Measurements from ENCODE around the gene PIK3CD. TPM values are rescaled to one million over a fixed set of nuclear protein-coding genes. Genes with fewer than 3 reads are reported as not detected.
A peak's percentile ranks its signal among the peaks of the same experiment; 100 is the strongest.

The PIK3CD gene
- total RNA-seq, 4 donors from 2014 or later = 16.5 to 23.0 (median 18.2) TPM

DNA sequence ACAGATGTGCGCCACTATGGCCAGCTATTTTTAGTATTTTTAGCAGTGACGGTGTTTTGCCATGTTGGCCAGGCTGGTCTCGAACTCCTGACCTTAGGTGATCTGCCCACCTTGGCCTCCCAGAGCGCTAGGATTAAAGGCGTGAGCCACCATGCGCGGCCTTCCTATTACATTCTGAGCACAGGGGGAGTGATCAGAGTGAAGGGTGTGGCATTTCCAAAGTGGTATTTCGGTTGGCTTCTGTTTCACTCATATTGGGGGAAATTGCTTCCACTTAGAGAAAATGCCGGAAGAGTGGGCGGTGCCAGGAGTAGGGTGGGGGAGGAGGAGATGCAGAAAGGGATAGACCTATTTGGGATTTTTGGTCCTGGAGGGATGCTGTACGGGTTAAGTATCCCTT is 4.3 kb downstream of the PIK3CD start:
- ATAC-seq (ENCODE audit: low FRiP score) = no peak
- TF ChIP-seq, protein P1, sequence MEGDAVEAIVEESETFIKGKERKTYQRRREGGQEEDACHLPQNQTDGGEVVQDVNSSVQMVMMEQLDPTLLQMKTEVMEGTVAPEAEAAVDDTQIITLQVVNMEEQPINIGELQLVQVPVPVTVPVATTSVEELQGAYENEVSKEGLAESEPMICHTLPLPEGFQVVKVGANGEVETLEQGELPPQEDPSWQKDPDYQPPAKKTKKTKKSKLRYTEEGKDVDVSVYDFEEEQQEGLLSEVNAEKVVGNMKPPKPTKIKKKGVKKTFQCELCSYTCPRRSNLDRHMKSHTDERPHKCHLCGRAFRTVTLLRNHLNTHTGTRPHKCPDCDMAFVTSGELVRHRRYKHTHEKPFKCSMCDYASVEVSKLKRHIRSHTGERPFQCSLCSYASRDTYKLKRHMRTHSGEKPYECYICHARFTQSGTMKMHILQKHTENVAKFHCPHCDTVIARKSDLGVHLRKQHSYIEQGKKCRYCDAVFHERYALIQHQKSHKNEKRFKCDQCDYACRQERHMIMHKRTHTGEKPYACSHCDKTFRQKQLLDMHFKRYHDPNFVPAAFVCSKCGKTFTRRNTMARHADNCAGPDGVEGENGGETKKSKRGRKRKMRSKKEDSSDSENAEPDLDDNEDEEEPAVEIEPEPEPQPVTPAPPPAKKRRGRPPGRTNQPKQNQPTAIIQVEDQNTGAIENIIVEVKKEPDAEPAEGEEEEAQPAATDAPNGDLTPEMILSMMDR (IDR thresholded peaks at IDR 0.05) = no peak

DNA sequence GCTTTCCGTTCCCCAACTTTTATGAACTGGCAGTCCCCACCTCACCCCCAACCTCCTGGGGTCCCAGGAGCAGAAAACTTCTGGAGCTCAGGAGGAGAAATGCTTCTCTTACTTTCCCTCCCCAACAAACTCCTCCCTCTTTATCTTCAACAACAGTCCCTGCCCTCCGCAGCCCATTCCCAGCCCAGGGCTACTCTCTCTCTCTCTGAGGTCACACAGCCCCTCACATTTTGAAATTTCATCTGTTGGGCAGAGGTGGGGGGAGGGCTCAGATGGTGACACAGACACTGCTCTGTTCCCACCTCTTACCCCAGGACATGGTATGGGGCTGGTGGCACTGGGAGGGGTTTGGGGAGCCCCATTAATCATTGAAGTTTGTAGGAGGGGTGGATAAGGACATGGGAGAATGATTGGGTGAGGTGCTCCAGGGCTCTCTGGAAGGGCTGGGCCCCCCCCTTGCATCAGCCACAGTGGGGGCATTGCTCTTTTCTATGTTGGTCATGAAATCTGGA is 6.0 kb downstream of the PIK3CD start:
- no peak for ATAC-seq (ENCODE audit: low FRiP score)

More for the DNA sequence above, 4.3 kb downstream of the PIK3CD start:
- DNase-seq (ENCODE audit: low spot score) = no peak

GRCh38 chr1:9658199-9658598 is 6.7 kb downstream of the PIK3CD start:
- TF ChIP-seq, protein P1 (IDR thresholded peaks at IDR 0.05) = no peak
- ATAC-seq (ENCODE audit: low FRiP score) (no peak), DNase-seq (ENCODE audit: low spot score) (no peak)

More for the DNA sequence above, 6.0 kb downstream of the PIK3CD start:
- TF ChIP-seq, protein P1 (IDR thresholded peaks at IDR 0.05) = no peak
- DNase-seq (ENCODE audit: low spot score) = no peak

DNA sequence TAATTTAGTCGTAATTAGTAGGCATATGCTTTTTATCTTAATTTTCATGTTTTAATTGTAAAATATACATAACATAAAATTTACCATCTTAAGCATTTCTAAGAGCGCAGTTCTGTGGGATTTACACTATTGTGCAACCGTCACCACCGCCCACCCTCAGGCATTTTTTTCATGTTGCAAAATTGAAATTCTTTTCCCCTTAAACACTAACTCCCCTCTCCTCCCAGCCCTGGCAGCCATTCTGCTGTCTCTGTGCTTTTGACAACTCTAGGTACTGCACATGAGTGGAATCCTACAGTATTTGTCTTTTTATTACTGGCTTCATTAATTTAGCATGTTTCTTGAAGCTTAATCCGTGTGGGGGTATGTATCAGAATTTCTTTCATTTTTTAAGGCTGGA is 7.8 kb downstream of the PIK3CD start:
- DNase-seq (ENCODE audit: low spot score) (peak; percentile 41), ATAC-seq (ENCODE audit: low FRiP score) (peak; percentile 85)
- TF ChIP-seq, protein P1 (IDR thresholded peaks at IDR 0.05) = no peak

- TF ChIP-seq, protein P1 (IDR thresholded peaks at IDR 0.05) = no peak
- no peak for DNase-seq (ENCODE audit: low spot score)
- ATAC-seq (ENCODE audit: low FRiP score) = no peak
Measured at GRCh38 chr1:9663257-9663656, 11.7 kb downstream of the PIK3CD start.

- DNase-seq (ENCODE audit: low spot score) (no peak), ATAC-seq (ENCODE audit: low FRiP score) (no peak)
- TF ChIP-seq, protein P1 (IDR thresholded peaks at IDR 0.05) = no peak
Measured at GRCh38 chr1:9665193-9665592, 13.7 kb downstream of the PIK3CD start.

GRCh38 chr1:9668080-9668479 is 16.5 kb downstream of the PIK3CD start:
- ATAC-seq (ENCODE audit: low FRiP score) (no peak), DNase-seq (ENCODE audit: low spot score) (no peak)
- TF ChIP-seq, protein P1 (IDR thresholded peaks at IDR 0.05) = no peak
